K562 (cell line): ENCODE results near the gene ACTN4. TPM values are rescaled to one million over a fixed set of nuclear protein-coding genes. Genes with fewer than 3 reads are reported as not detected.

Experiments
- CBX1 ChIP-seq: sonication (generic); IDR thresholded peaks from 2 replicates; pipeline ENCODE4 v1.6.1; 2016; ENCODE audit warnings: antibody characterized with exemption, low read depth, mild to moderate bottlenecking
- FOXK2 ChIP-seq, 2 experiments: fragments of 450-650 bp; IDR thresholded peaks in 1 of 2; conservative IDR thresholded peaks in 1 of 2; 2 replicates each; pipeline ENCODE4 v1.6.1; 2016; ENCODE audit warnings: low read depth in 2 of 2, mild to moderate bottlenecking in 1 of 2
- FUS ChIP-seq: fragments of 200-400 bp; formaldehyde crosslinking; optimal IDR thresholded peaks from 2 replicates; pipeline ENCODE3; 2017; ENCODE audit warnings: low read depth, low read length
- MEIS2 ChIP-seq: fragments of 450-650 bp; IDR thresholded peaks from 2 replicates; pipeline ENCODE4 v1.6.1; 2014; ENCODE audit warnings: mild to moderate bottlenecking; ENCODE audit not compliant: partially characterized antibody
- NUFIP1 ChIP-seq: fragments of 450-650 bp; IDR thresholded peaks from 2 replicates; pipeline ENCODE4 v1.6.1; 2018; ENCODE audit not compliant: partially characterized antibody
- POLR2AphosphoS5 ChIP-seq: IDR thresholded peaks from 2 replicates; pipeline ENCODE4 v1.6.1; 2011; ENCODE audit warnings: mild to moderate bottlenecking, low read depth, low read length, moderate library complexity; ENCODE audit not compliant: control insufficient read depth, insufficient read depth
- SIX5 ChIP-seq, 2 experiments: IDR thresholded peaks; 2 replicates each; pipeline ENCODE4 v1.6.1; 2011; ENCODE audit warnings: low read length in 2 of 2, borderline replicate concordance in 1 of 2, low read depth in 1 of 2, mild to moderate bottlenecking in 1 of 2, moderate library complexity in 1 of 2; ENCODE audit not compliant: insufficient read depth in 1 of 2
- TCF7L2 ChIP-seq: fragments of 150-350 bp; IDR thresholded peaks from 2 replicates; pipeline ENCODE4 v1.6.1; 2016; ENCODE audit warnings: low read depth, mild to moderate bottlenecking, low read length, moderate library complexity
- TFAM ChIP-seq: fragments of 250-450 bp; sonication (Bioruptor Pico); conservative IDR thresholded peaks from 2 replicates; pipeline ENCODE4 v1.5.0; 2021; ENCODE audit warnings: mild to moderate bottlenecking, moderate library complexity
- TSC22D4 ChIP-seq: fragments of 450-650 bp; IDR thresholded peaks from 2 replicates; pipeline ENCODE4 v1.6.1; 2016; ENCODE audit warnings: missing genetic modification characterization, missing biosample characterization, control low read depth
- TSHZ1 ChIP-seq: fragments of 250-450 bp; sonication (Bioruptor Pico); IDR thresholded peaks from 2 replicates; pipeline ENCODE4 v1.4.0; 2020; ENCODE audit warnings: mild to moderate bottlenecking, moderate library complexity
- ZMIZ1 ChIP-seq, 2 experiments: fragments of 150-350 bp in 1 of 2; IDR thresholded peaks; 2 replicates each; pipeline ENCODE4 v1.6.1; 2012 to 2016; ENCODE audit warnings: low read depth in 2 of 2, low read length in 2 of 2, mild to moderate bottlenecking in 1 of 2, moderate library complexity in 1 of 2
- ZNF184 ChIP-seq: sonication (generic); formaldehyde crosslinking; IDR thresholded peaks from 2 replicates; pipeline ENCODE4 v1.5.0; 2020; ENCODE audit warnings: missing genetic modification reagents
- ZNF232 ChIP-seq: sonication (generic); formaldehyde crosslinking; IDR thresholded peaks from 2 replicates; pipeline ENCODE4 v1.8.0; 2022; ENCODE audit warnings: mild to moderate bottlenecking, missing genetic modification reagents
- ZNF79 ChIP-seq: fragments of 250-450 bp; sonication (Bioruptor Pico); IDR thresholded peaks from 2 replicates; pipeline ENCODE4 v1.4.0; 2020; ENCODE audit warnings: low read depth, mild to moderate bottlenecking, moderate library complexity
- polyA plus RNA-seq, 8 experiments: library from polyadenylated mRNA; depleted of rRNA in 4 of 8; stranded (reverse) in 5 of 8; unstranded in 3 of 8; fragments of >200 nt; fragmentation: Nextera tagmentation in 2 of 8; fragmentation: Illumina TruSeq in 1 of 8; extraction: Ambion mirVana in 2 of 8; extraction: Trizol in 1 of 8; gene quantifications; 2 replicates each; pipeline versions ENCODE4 v1.2.1 to v1.2.3, GENCODE V29; 2011 to 2014; ENCODE audit warnings: inconsistent platforms in 1 of 8, missing spikeins in 1 of 8
- total RNA-seq, 7 experiments: library from RNA; depleted of rRNA in 6 of 7; stranded (reverse); fragments of >200 nt in 6 of 7; fragmentation: Illumina TruSeq in 2 of 7; extraction: Trizol in 2 of 7; gene quantifications; 2 replicates each; pipeline versions ENCODE4 v1.2.1 to v1.2.3, GENCODE V29; 2011 to 2021; ENCODE audit warnings: low replicate concordance in 1 of 7
- TF ChIP-seq, protein P1 (sequence below), 2 experiments: fragments of 200-800 bp in 1 of 2; sonication (Bioruptor generic) in 1 of 2; sonication (generic) in 1 of 2; formaldehyde crosslinking in 1 of 2; IDR thresholded peaks in 1 of 2; conservative IDR thresholded peaks in 1 of 2; 2 replicates each; pipeline versions ENCODE4 v1.5.0 to v1.6.1; 2016 to 2020; ENCODE audit warnings: missing compliant biosample characterization in 1 of 2, missing genetic modification characterization in 1 of 2, missing genetic modification reagents in 1 of 2

The ACTN4 gene
- total and polyA plus RNA-seq, 9 of the 15 experiments (the other 6 are each of a cell fraction or from before 2014, with no cell fraction given), result 3.1 to 385 (median 125) TPM

GRCh38 chr19:38618590-38619360 is 28.7 kb upstream of the ACTN4 start, which contains the start of gene EIF3K (continued):
- TF ChIP-seq ZMIZ1 (IDR thresholded peaks at IDR 0.05; ENCODE audit: low read depth in 2 of 2, low read length in 2 of 2) (no peak), FOXK2 (conservative IDR thresholded peaks at IDR 0.05 in 1 of 2, IDR thresholded peaks at IDR 0.05 in 1 of 2; ENCODE audit: low read depth in 2 of 2) (peak; percentile 93 to 95), SIX5 (IDR thresholded peaks at IDR 0.05; ENCODE audit: borderline replicate concordance in 1 of 2, insufficient read depth in 1 of 2, low read depth in 1 of 2, low read length in 2 of 2) (no peak; a peak in 1 of 4 replicates), NUFIP1 (no peak), TSC22D4 (tag) (no peak), CBX1 (no peak), FUS (no peak), ZNF184 (no peak), ZNF79 (CRISPR knock-in tag) (no peak), TFAM (CRISPR knock-in tag) (no peak), TCF7L2 (no peak), MEIS2 (peak; percentile 96), POLR2AphosphoS5 (peak; percentile 91), ZNF232 (no peak), TSHZ1 (no peak)
- TF ChIP-seq, protein P1, sequence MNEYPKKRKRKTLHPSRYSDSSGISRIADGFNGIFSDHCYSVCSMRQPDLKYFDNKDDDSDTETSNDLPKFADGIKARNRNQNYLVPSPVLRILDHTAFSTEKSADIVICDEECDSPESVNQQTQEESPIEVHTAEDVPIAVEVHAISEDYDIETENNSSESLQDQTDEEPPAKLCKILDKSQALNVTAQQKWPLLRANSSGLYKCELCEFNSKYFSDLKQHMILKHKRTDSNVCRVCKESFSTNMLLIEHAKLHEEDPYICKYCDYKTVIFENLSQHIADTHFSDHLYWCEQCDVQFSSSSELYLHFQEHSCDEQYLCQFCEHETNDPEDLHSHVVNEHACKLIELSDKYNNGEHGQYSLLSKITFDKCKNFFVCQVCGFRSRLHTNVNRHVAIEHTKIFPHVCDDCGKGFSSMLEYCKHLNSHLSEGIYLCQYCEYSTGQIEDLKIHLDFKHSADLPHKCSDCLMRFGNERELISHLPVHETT (CRISPR knock-in tag; conservative IDR thresholded peaks at IDR 0.05 in 1 of 2, IDR thresholded peaks at IDR 0.05 in 1 of 2), result peak in 1 of 2 experiments; percentile 96; a peak in 2 of 4 replicates
